Fibroblast of lung (primary cell): ENCODE measurements around the gene ALOXE3. TPM values are rescaled to one million over a fixed set of nuclear protein-coding genes. Genes with fewer than 3 reads are reported as not detected.

Experiments used
- DNase-seq, 2 donors: peaks; one replicate each; pipeline versions ENCODE4 v3.0.0 to v3.0.0-alpha.2; 2010; ENCODE audit warnings: low read depth in 2 of 2
- H2AFZ ChIP-seq: 2 replicates; pipeline ENCODE4 v1.5.1; 2012; ENCODE audit warnings: low read length, control low read depth, inconsistent platforms
- H3K27ac ChIP-seq: 2 replicates; pipeline ENCODE4 v1.5.1; 2011; ENCODE audit warnings: low read length, control low read depth; ENCODE audit not compliant: insufficient read depth
- H3K27me3 ChIP-seq: 2 replicates; pipeline ENCODE4 v1.5.1; 2011; ENCODE audit warnings: mild to moderate bottlenecking, low read length; ENCODE audit not compliant: control insufficient read depth, insufficient read depth
- H3K36me3 ChIP-seq: 2 replicates; pipeline ENCODE4 v1.5.1; 2011; ENCODE audit warnings: low read length; ENCODE audit not compliant: control insufficient read depth, insufficient read depth
- H3K4me1 ChIP-seq: 2 replicates; pipeline ENCODE4 v1.5.1; 2011; ENCODE audit warnings: low read length; ENCODE audit not compliant: control insufficient read depth, insufficient read depth; ENCODE audit errors: extremely low read depth
- H3K4me2 ChIP-seq: 2 replicates; pipeline ENCODE4 v1.5.1; 2011; ENCODE audit warnings: low read length, control low read depth; ENCODE audit not compliant: insufficient read depth; ENCODE audit errors: extremely low read depth
- H3K4me3 ChIP-seq, 4 experiments: fragments of 200-600 bp in 1 of 4; sonication (generic) in 1 of 4; replicated peaks in 1 of 4; 2 replicates each; pipeline ENCODE4 v1.5.1; 2011 to 2016; ENCODE audit warnings: low read length in 4 of 4, low read depth in 3 of 4, mild to moderate bottlenecking in 3 of 4, control low read depth in 2 of 4, inconsistent platforms in 1 of 4, mixed read lengths in 1 of 4; ENCODE audit not compliant: insufficient read depth in 1 of 4; ENCODE audit errors: control extremely low read depth in 1 of 4
- H3K79me2 ChIP-seq: 2 replicates; pipeline ENCODE4 v1.5.1; 2012; ENCODE audit warnings: mild to moderate bottlenecking, low read length, inconsistent platforms; ENCODE audit not compliant: control insufficient read depth, insufficient read depth
- H3K9ac ChIP-seq: 2 replicates; pipeline ENCODE4 v1.5.1; 2011; ENCODE audit warnings: mild to moderate bottlenecking, low read length, control low read depth; ENCODE audit not compliant: insufficient read depth
- H3K9me3 ChIP-seq: 2 replicates; pipeline ENCODE4 v1.5.1; 2012; ENCODE audit warnings: low read depth, low read length; ENCODE audit not compliant: control insufficient read depth, insufficient read depth
- H4K20me1 ChIP-seq: 2 replicates; pipeline ENCODE4 v1.5.1; 2011; ENCODE audit warnings: low read length; ENCODE audit not compliant: control insufficient read depth, insufficient read depth; ENCODE audit errors: extremely low read depth
- CTCF ChIP-seq, 2 donors: IDR thresholded peaks in 1 of 2; conservative IDR thresholded peaks in 1 of 2; 1 replicate in 1 of 2; 2 replicates in 1 of 2; pipeline ENCODE4 v1.5.1; 2011 to 2012; ENCODE audit warnings: low read length in 2 of 2, control low read depth in 1 of 2, inconsistent platforms in 1 of 2, low read depth in 1 of 2, mild to moderate bottlenecking in 1 of 2
- EZH2 ChIP-seq: IDR thresholded peaks from 2 replicates; pipeline ENCODE4 v1.5.1; 2012; ENCODE audit warnings: low read length, control low read depth, mild to moderate bottlenecking; ENCODE audit errors: missing control alignments
- polyA plus RNA-seq, 2 donors: library from polyadenylated mRNA; depleted of rRNA in 1 of 2; stranded (reverse) in 1 of 2; unstranded in 1 of 2; fragments of >200 nt; gene quantifications; 2 replicates each; pipeline ENCODE4 v1.2.1, GENCODE V29; 2011 to 2012; ENCODE audit warnings: missing spikeins in 1 of 2
- total RNA-seq: library from RNA; depleted of rRNA; stranded (reverse); fragments of >200 nt; gene quantifications from 2 replicates; pipeline ENCODE4 v1.2.1, GENCODE V29; 2014

ALOXE3 gene
- total and polyA plus RNA-seq, 2 donors (not counting 1 experiment from before 2014, with no cell fraction given), result 0.01 TPM; not detected in 1

GRCh38 chr17:8128125-8128784, 9.9 kb upstream of the ALOXE3 start:
- H2AFZ ChIP-seq, result no peak overlapping the region
- no peaks in the 10 kb centered on the region for H4K20me1 ChIP-seq
- H3K9ac ChIP-seq, result no peak overlapping the region
- no peaks in the 10 kb centered on the region for H3K9me3 ChIP-seq
- no peak for DNase-seq
- no peak overlapping the region for H3K4me3 ChIP-seq
- no peak overlapping the region for H3K4me2 ChIP-seq
- no peaks in the 10 kb centered on the region for H3K79me2 ChIP-seq
- H3K4me1 ChIP-seq, result peaks cover 5% of the 10 kb centered on the region
- no peaks in the 10 kb centered on the region for H3K27me3 ChIP-seq
- no peak overlapping the region for H3K27ac ChIP-seq
- TF ChIP-seq CTCF (conservative IDR thresholded peaks at IDR 0.05 in 1 of 2, IDR thresholded peaks at IDR 0.05 in 1 of 2; ENCODE audit: low read depth in 1 of 2, low read length in 2 of 2), result no peak
- TF ChIP-seq EZH2, result no peak
- no peaks in the 10 kb centered on the region for H3K36me3 ChIP-seq

- Histone ChIP-seq H3K27me3 (no peaks in the 10 kb centered on the region), H4K20me1 (no peaks in the 10 kb centered on the region), H3K9me3 (no peaks in the 10 kb centered on the region), H3K9ac (peak overlapping the region; percentile 38), H2AFZ (peak overlapping the region; percentile 94), H3K36me3 (no peaks in the 10 kb centered on the region), H3K4me1 (peaks cover 5% of the 10 kb centered on the region), H3K4me3 (peak overlapping the region; percentile 62 to 90 (median 78)), H3K27ac (no peak overlapping the region), H3K4me2 (peak overlapping the region; percentile 94), H3K79me2 (no peaks in the 10 kb centered on the region)
- no peak for TF ChIP-seq EZH2
- no peak for TF ChIP-seq CTCF (conservative IDR thresholded peaks at IDR 0.05 in 1 of 2, IDR thresholded peaks at IDR 0.05 in 1 of 2; ENCODE audit: low read depth in 1 of 2, low read length in 2 of 2)
- DNase-seq, result peak; percentile 43 to 61
Measured at GRCh38 chr17:8126491-8127066, 8.3 kb upstream of the ALOXE3 start.

- no peaks in the 10 kb centered on the region for H3K27me3 ChIP-seq
- TF ChIP-seq CTCF (conservative IDR thresholded peaks at IDR 0.05 in 1 of 2, IDR thresholded peaks at IDR 0.05 in 1 of 2; ENCODE audit: low read depth in 1 of 2, low read length in 2 of 2) (no peak), EZH2 (no peak)
- H3K27ac ChIP-seq, result peak overlapping the region; percentile 26
- H3K9me3 ChIP-seq, result no peaks in the 10 kb centered on the region
- H4K20me1 ChIP-seq, result no peaks in the 10 kb centered on the region
- no peaks in the 10 kb centered on the region for H3K79me2 ChIP-seq
- peaks cover 5% of the 10 kb centered on the region for H3K4me1 ChIP-seq
- peak overlapping the region; percentile 50 for H3K9ac ChIP-seq
- peak in 1 of 2 donors; percentile 34 for DNase-seq
- H3K4me3 ChIP-seq, result peak overlapping the region; percentile 62 to 90 (median 78)
- H3K4me2 ChIP-seq, result peak overlapping the region; percentile 94
- H2AFZ ChIP-seq, result peak overlapping the region; percentile 94
- no peaks in the 10 kb centered on the region for H3K36me3 ChIP-seq
Measured at GRCh38 chr17:8125947-8126490, 7.7 kb upstream of the ALOXE3 start.
